ENCODE results near the gene VPS52.
A peak's percentile ranks its signal among the peaks of the same experiment; 100 is the strongest.
"Not testable (repeated sequence)": the region's sequence is repeated elsewhere in the genome, so short reads cannot be mapped to it uniquely, and the experiment has no call there.

The VPS52 gene

DNA sequence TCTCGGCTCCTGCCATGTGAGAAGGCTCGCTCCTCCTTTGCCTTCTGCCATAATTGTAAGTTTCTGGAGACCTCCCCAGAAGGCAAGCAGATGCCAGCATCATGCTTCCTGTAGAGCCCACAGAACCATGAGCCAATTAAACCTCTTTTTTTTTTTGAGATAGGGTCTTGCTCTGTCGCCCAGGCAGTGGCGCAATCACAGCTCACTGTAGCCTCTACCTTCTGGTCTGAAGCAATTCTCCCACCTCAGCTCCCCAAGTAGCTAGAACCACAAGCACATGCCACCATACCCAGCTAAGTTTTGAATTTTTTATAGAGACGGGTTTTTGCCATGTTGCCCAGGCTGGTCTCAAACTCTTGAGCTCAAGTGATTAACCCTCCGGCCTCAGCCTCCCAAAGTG lies 34.8 kb downstream of the VPS52 start:
- Mint-ChIP-seq H3K27me3 (peaks cover 38 to 53% of the 10 kb centered on the region in 2 donors), H3K36me3 (no peaks in the 10 kb centered on the region), H3K9me3 (peaks cover 0 to 1% of the 10 kb centered on the region in 2 donors), H3K4me1 (peaks cover 0 to 3% of the 10 kb centered on the region in 2 donors), H3K4me3 (no peak overlapping the region), H3K27ac (no peak overlapping the region)
- no peak for DNase-seq
- ATAC-seq (replicated peaks) = no peak

GRCh38 chr6:33236328-33236727 lies 35.3 kb downstream of the VPS52 start:
- peaks cover 41 to 57% of the 10 kb centered on the region in 2 donors for H3K27me3 Mint-ChIP-seq
- ATAC-seq (replicated peaks) (no peak), DNase-seq (no peak)
- H3K9me3 Mint-ChIP-seq = peaks cover 0 to 1% of the 10 kb centered on the region in 2 donors
- H3K36me3 Mint-ChIP-seq = no peaks in the 10 kb centered on the region
- no peak overlapping the region for H3K27ac Mint-ChIP-seq
- no peaks in the 10 kb centered on the region for H3K4me1 Mint-ChIP-seq
- no peak overlapping the region for H3K4me3 Mint-ChIP-seq

DNA sequence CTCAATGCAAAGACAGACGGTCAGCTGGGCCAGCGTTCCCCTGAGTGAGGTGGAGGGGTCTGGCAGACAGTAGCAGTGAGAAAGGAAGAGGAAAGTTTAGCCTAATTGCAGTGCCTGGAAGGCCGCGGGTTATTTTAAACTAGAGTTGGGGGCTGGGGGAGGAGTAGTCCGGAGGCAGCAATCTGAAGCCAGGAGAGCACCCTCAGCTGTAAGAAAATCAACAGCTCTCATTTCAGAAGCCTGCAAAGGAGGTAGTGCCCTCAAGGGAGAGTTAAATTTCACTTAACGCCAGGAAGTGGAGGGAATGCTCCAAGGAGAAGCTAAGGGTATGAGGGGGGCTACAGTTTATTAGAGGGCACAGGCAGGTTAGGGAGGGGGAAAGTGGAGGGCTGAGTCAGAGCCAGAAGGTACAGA lies 36.4 kb downstream of the VPS52 start:
- Mint-ChIP-seq H3K36me3 (no peaks in the 10 kb centered on the region), H3K4me3 (no peak overlapping the region), H3K4me1 (no peaks in the 10 kb centered on the region), H3K27me3 (peaks cover 42 to 55% of the 10 kb centered on the region in 2 donors), H3K9me3 (peaks cover 0 to 1% of the 10 kb centered on the region in 2 donors), H3K27ac (no peak overlapping the region)
- ATAC-seq (replicated peaks) = no peak
- DNase-seq = no peak

DNA sequence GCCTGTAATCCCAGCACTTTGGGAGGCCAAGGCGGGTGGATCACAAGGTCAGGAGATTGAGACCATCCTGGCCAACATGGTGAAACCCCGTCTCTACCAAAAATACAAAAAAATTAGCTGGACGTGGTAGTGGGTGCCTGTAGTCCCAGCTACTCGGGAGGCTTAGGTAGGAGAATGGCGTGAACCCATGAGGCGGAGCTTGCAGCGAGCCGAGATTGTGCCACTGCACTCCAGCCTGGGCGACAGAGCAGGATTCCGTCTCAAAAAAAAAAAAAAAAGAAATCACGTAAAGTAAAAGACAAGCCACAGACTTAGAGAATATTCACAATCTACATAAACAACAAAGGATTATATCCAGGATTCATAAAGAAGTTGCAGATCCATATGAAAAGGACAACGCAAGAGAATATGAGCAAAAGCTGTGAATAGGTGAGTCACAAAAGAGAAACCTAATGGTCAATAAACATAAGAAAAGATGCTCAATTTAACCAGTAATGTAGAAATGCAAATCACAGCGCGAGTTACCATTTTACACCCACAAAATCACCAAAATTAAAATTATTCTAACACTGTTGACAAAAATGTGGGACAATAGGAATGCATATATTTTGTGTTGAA lies 45.1 kb downstream of the VPS52 start:
- H3K27ac Mint-ChIP-seq; H3K4me1 Mint-ChIP-seq; H3K9me3 Mint-ChIP-seq; H3K36me3 Mint-ChIP-seq; ATAC-seq (replicated peaks); DNase-seq; H3K4me3 Mint-ChIP-seq: not testable (repeated sequence)
- H3K27me3 Mint-ChIP-seq = peaks cover 25 to 55% of the 10 kb centered on the region in 2 donors

GRCh38 chr6:33217681-33218080 lies 54.0 kb downstream of the VPS52 start:
- H3K4me1 Mint-ChIP-seq = peaks cover 16 to 17% of the 10 kb centered on the region in 2 donors
- no peak overlapping the region for H3K4me3 Mint-ChIP-seq
- ATAC-seq (replicated peaks) (no peak), DNase-seq (no peak)
- no peaks in the 10 kb centered on the region for H3K9me3 Mint-ChIP-seq
- peaks cover 61 to 62% of the 10 kb centered on the region in 2 donors for H3K27me3 Mint-ChIP-seq
- H3K36me3 Mint-ChIP-seq = peaks cover 3 to 8% of the 10 kb centered on the region in 2 donors
- no peak overlapping the region for H3K27ac Mint-ChIP-seq

DNA sequence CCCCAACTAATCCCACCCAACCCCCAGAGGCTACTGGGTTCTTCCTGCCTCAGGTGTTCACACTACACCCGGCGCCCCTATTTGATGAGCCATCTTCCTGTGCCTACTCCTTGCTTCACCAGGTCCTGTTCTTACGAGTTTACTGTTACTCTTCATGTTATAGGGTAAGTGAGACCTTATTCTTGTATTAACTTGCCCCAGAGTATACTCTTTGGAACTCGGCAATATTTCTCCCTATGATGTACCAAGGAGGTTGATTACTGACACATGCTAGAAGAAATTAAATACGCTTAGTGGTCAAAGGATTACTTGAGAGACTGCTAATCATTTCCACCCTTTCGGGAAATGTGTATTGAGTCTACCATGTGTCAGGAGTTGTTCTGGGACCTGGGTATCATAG lies 54.4 kb downstream of the VPS52 start:
- Mint-ChIP-seq H3K36me3 (peaks cover 6 to 12% of the 10 kb centered on the region in 2 donors), H3K4me1 (peaks cover 19 to 22% of the 10 kb centered on the region in 2 donors), H3K9me3 (no peaks in the 10 kb centered on the region), H3K4me3 (no peak overlapping the region), H3K27me3 (peaks cover 61 to 64% of the 10 kb centered on the region in 2 donors), H3K27ac (no peak overlapping the region)
- ATAC-seq (replicated peaks) = no peak
- no peak for DNase-seq

DNA sequence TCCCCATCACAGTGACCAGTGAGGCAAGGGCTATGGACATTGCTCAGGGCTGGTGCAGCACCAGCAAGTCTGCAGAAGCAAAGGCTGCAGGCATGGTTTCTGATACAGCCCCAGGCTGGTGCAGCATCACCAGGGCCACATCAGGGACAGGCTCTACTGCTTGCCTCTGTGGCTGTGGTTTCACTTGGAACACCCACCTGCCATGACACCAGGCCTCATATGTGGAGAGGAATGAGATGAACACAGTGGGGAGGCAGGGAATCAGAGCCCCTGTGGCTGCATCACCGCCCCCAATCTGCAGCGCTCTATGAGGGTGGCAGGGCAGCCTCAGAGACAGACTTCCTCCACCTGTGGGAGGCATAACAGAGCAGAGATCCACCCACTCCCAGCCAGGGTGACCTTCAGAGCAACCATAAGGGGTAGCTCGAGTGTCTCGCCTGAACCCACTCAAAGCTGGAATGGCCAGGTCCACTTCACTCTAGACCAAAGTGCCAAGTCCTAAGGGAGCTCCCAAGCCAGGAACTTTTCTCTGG lies 55.5 kb downstream of the VPS52 start:
- peaks cover 23% of the 10 kb centered on the region in 2 donors for H3K4me1 Mint-ChIP-seq
- no peak for DNase-seq
- ATAC-seq (replicated peaks) = no peak
- no peaks in the 10 kb centered on the region for H3K9me3 Mint-ChIP-seq
- H3K27me3 Mint-ChIP-seq = peaks cover 56 to 60% of the 10 kb centered on the region in 2 donors
- H3K4me3 Mint-ChIP-seq = no peak overlapping the region
- peaks cover 10 to 17% of the 10 kb centered on the region in 2 donors for H3K36me3 Mint-ChIP-seq
- H3K27ac Mint-ChIP-seq = no peak overlapping the region

GRCh38 chr6:33215271-33216116 lies 56.2 kb downstream of the VPS52 start:
- H3K9me3 Mint-ChIP-seq = no peaks in the 10 kb centered on the region
- H3K27me3 Mint-ChIP-seq = peaks cover 54 to 60% of the 10 kb centered on the region in 2 donors
- H3K36me3 Mint-ChIP-seq = peaks cover 11 to 22% of the 10 kb centered on the region in 2 donors
- peaks cover 23% of the 10 kb centered on the region in 2 donors for H3K4me1 Mint-ChIP-seq
- no peak overlapping the region for H3K27ac Mint-ChIP-seq
- no peak overlapping the region for H3K4me3 Mint-ChIP-seq
- no peak for ATAC-seq (replicated peaks)
- no peak for DNase-seq

DNA sequence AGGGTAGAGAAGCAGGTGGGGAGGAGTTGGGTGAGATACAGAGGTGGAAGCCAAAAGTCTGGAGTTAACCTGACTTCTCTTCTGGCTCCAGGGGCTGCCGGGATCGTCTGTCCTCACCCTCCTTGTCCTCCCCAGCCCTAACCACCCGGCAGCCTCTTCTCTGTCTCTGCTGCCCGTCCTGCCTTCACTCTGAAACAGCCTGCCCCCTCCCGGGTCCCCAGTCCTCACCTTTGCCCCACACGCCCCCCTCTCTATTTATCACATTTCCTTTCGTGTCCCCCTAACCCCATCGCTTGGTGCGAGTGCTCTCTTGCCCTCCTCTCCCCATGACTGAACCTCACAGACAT lies 57.7 kb downstream of the VPS52 start:
- H3K27ac Mint-ChIP-seq = peak overlapping the region; percentile 72
- peak overlapping the region; percentile 84 to 90 for H3K4me3 Mint-ChIP-seq
- ATAC-seq (replicated peaks) (peak; percentile 13 to 21), DNase-seq (no peak)
- peaks cover 28 to 35% of the 10 kb centered on the region in 2 donors for H3K4me1 Mint-ChIP-seq
- H3K36me3 Mint-ChIP-seq = peaks cover 21 to 33% of the 10 kb centered on the region in 2 donors
- peaks cover 53 to 54% of the 10 kb centered on the region in 2 donors for H3K27me3 Mint-ChIP-seq
- no peaks in the 10 kb centered on the region for H3K9me3 Mint-ChIP-seq

DNA sequence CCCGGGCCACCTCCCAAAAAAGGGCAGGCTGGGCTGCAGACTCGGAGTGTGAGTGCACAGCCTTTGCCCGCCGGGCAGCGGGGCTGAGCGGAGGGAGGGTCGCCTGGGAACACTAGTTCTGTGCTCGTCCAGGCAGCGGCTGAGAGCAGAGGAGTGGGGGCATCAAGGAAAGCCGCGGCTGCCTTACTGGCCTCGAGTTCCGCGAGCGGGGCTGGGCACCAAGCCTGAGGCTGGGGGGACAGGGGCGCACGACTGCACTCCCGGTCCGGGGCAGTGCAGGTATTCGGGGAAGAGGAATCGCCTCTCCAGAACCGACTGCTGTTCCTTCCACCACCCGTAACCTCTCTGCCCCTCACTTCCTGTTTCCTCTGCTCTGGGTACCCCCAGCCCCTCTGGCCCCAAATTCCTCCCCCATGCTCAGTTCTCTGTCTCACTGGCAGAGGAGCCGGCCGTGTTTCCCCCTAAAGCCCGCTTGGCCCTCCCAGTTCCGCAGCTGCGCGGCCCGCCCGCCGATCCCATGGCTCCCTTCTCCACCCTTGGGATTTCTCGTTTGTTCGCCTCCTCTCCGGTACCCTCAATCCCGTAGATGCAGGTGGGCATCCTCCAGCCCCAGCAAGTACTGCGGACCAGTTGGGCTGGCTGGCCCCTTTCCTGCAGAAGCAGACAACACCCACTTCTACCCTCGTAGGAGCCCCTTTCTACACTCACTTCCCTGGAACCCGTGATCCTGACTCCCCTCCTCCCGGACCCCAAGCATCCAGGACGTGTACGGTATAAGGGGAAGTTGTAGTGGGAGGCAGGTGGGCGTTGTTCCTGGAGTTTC lies 58.3 kb downstream of the VPS52 start:
- DNase-seq (no peak), ATAC-seq (replicated peaks) (peak; percentile 68)
- peak overlapping the region; percentile 84 to 90 for H3K4me3 Mint-ChIP-seq
- peaks cover 29 to 39% of the 10 kb centered on the region in 2 donors for H3K4me1 Mint-ChIP-seq
- peaks cover 48 to 54% of the 10 kb centered on the region in 2 donors for H3K27me3 Mint-ChIP-seq
- no peaks in the 10 kb centered on the region for H3K9me3 Mint-ChIP-seq
- peak overlapping the region; percentile 72 for H3K27ac Mint-ChIP-seq
- H3K36me3 Mint-ChIP-seq = peaks cover 21 to 33% of the 10 kb centered on the region in 2 donors

DNA sequence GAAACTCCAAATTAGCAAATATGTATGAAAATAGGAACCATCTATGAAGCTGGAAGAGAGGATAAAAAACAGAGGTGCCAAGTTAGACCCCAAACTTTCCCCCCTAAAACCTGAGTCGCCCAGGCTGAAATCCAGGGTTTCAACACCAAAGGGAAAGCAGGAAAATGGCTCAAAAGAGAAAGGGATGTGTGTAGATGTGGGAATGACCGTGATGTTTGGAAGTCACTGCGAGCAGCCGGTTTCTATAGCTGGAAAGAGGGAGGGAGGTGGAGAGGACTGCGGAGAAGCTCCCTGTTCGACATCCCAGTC lies 58.9 kb downstream of the VPS52 start:
- Mint-ChIP-seq H3K4me3 (peak overlapping the region; percentile 84 to 90), H3K27ac (peak overlapping the region; percentile 39), H3K4me1 (peaks cover 30 to 41% of the 10 kb centered on the region in 2 donors), H3K36me3 (peaks cover 21 to 35% of the 10 kb centered on the region in 2 donors), H3K9me3 (no peaks in the 10 kb centered on the region), H3K27me3 (peaks cover 43 to 49% of the 10 kb centered on the region in 2 donors)
- no peak for ATAC-seq (replicated peaks)
- no peak for DNase-seq

GRCh38 chr6:33211666-33212422 lies 59.8 kb downstream of the VPS52 start:
- H3K36me3 Mint-ChIP-seq = peaks cover 19 to 36% of the 10 kb centered on the region in 2 donors
- peaks cover 34 to 47% of the 10 kb centered on the region in 2 donors for H3K4me1 Mint-ChIP-seq
- no peak overlapping the region for H3K27ac Mint-ChIP-seq
- H3K27me3 Mint-ChIP-seq = peaks cover 35 to 41% of the 10 kb centered on the region in 2 donors
- ATAC-seq (replicated peaks) (no peak), DNase-seq (no peak)
- no peak overlapping the region for H3K4me3 Mint-ChIP-seq
- no peaks in the 10 kb centered on the region for H3K9me3 Mint-ChIP-seq

DNA sequence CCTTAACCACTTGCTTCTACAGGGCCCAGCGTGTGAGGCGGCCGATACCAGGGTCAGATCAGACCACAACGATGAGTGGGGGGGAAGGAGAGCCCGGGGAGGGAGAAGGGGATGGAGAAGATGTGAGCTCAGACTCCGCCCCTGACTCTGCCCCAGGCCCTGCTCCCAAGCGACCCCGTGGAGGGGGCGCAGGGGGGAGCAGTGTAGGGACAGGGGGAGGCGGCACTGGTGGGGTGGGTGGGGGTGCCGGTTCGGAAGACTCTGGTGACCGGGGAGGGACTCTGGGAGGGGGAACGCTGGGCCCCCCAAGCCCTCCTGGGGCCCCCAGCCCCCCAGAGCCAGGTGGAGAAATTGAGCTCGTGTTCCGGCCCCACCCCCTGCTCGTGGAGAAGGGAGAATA lies 60.5 kb downstream of the VPS52 start:
- H3K4me3 Mint-ChIP-seq = no peak overlapping the region
- ATAC-seq (replicated peaks) (no peak), DNase-seq (no peak)
- H3K27ac Mint-ChIP-seq = no peak overlapping the region
- H3K4me1 Mint-ChIP-seq = peaks cover 39 to 52% of the 10 kb centered on the region in 2 donors
- peaks cover 19 to 38% of the 10 kb centered on the region in 2 donors for H3K36me3 Mint-ChIP-seq
- no peaks in the 10 kb centered on the region for H3K9me3 Mint-ChIP-seq
- H3K27me3 Mint-ChIP-seq = peaks cover 35 to 38% of the 10 kb centered on the region in 2 donors

Measured in stimulated activated naive B cell treated with anti-CD40 and anti-IgM and Interleukin-4, amounts not matched to agents 10 μg/mL and 1 μg/mL and 100 μg/mL, for 72 hours (primary cell).